ENCODE data around the gene LTBP1.
"Not testable (repeated sequence)": the region's sequence is repeated elsewhere in the genome, so short reads cannot be mapped to it uniquely, and the experiment has no call there.

The LTBP1 gene

GRCh38 chr2:33351781-33352180 lies 405.0 kb downstream of the LTBP1 start:
- peaks cover 4% of the 10 kb centered on the region for H3K9me3 ChIP-seq (ENCODE audit: low read length)
- no peaks in the 10 kb centered on the region for H3K4me1 ChIP-seq (ENCODE audit: insufficient read depth, low read length)
- no peaks in the 10 kb centered on the region for H3K36me3 ChIP-seq (ENCODE audit: insufficient read depth, low read length)
- H3K4me3 ChIP-seq (ENCODE audit: low read length): no peak overlapping the region
- H3K27me3 ChIP-seq (ENCODE audit: insufficient read depth, low read length): no peaks in the 10 kb centered on the region
- H2AFZ ChIP-seq (ENCODE audit: low read depth, low read length): no peak overlapping the region

GRCh38 chr2:33354981-33355380 lies 408.2 kb downstream of the LTBP1 start:
- Histone ChIP-seq H2AFZ (ENCODE audit: low read depth, low read length) (no peak overlapping the region), H3K27me3 (ENCODE audit: insufficient read depth, low read length) (no peaks in the 10 kb centered on the region), H3K4me1 (ENCODE audit: insufficient read depth, low read length) (no peaks in the 10 kb centered on the region), H3K4me3 (ENCODE audit: low read length) (no peak overlapping the region), H3K36me3 (ENCODE audit: insufficient read depth, low read length) (no peaks in the 10 kb centered on the region), H3K9me3 (ENCODE audit: low read length) (peaks cover 4% of the 10 kb centered on the region)

GRCh38 chr2:33358878-33359277 lies 412.1 kb downstream of the LTBP1 start:
- no peaks in the 10 kb centered on the region for H3K4me1 ChIP-seq (ENCODE audit: insufficient read depth, low read length)

GRCh38 chr2:33363325-33364298 lies 416.9 kb downstream of the LTBP1 start:
- Histone ChIP-seq H2AFZ (ENCODE audit: low read depth, low read length) (no peak overlapping the region), H3K4me1 (ENCODE audit: insufficient read depth, low read length) (peaks cover 4% of the 10 kb centered on the region), H3K36me3 (ENCODE audit: insufficient read depth, low read length) (peaks cover 4% of the 10 kb centered on the region), H3K9me3 (ENCODE audit: low read length) (no peaks in the 10 kb centered on the region), H3K4me3 (ENCODE audit: low read length) (no peak overlapping the region), H3K27me3 (ENCODE audit: insufficient read depth, low read length) (no peaks in the 10 kb centered on the region)

More at GRCh38 chr2:33358878-33359277, 412.1 kb downstream of the LTBP1 start:
- Histone ChIP-seq H3K27me3 (ENCODE audit: insufficient read depth, low read length) (no peaks in the 10 kb centered on the region), H3K36me3 (ENCODE audit: insufficient read depth, low read length) (no peaks in the 10 kb centered on the region), H3K4me3 (ENCODE audit: low read length) (no peak overlapping the region), H3K9me3 (ENCODE audit: low read length) (peaks cover 4% of the 10 kb centered on the region), H2AFZ (ENCODE audit: low read depth, low read length) (no peak overlapping the region)

GRCh38 chr2:33365264-33365970 lies 418.7 kb downstream of the LTBP1 start:
- H3K4me3 ChIP-seq (ENCODE audit: low read length): no peak overlapping the region
- H3K4me1 ChIP-seq (ENCODE audit: insufficient read depth, low read length): peaks cover 4% of the 10 kb centered on the region
- no peaks in the 10 kb centered on the region for H3K9me3 ChIP-seq (ENCODE audit: low read length)
- peaks cover 4% of the 10 kb centered on the region for H3K36me3 ChIP-seq (ENCODE audit: insufficient read depth, low read length)
- no peaks in the 10 kb centered on the region for H3K27me3 ChIP-seq (ENCODE audit: insufficient read depth, low read length)
- no peak overlapping the region for H2AFZ ChIP-seq (ENCODE audit: low read depth, low read length)

GRCh38 chr2:33366473-33366872 lies 419.7 kb downstream of the LTBP1 start:
- Histone ChIP-seq H3K36me3 (ENCODE audit: insufficient read depth, low read length) (peaks cover 4% of the 10 kb centered on the region), H2AFZ (ENCODE audit: low read depth, low read length) (no peak overlapping the region), H3K9me3 (ENCODE audit: low read length) (no peaks in the 10 kb centered on the region), H3K4me1 (ENCODE audit: insufficient read depth, low read length) (peaks cover 4% of the 10 kb centered on the region), H3K27me3 (ENCODE audit: insufficient read depth, low read length) (no peaks in the 10 kb centered on the region), H3K4me3 (ENCODE audit: low read length) (no peak overlapping the region)

- H3K27me3 ChIP-seq (ENCODE audit: insufficient read depth, low read length); H2AFZ ChIP-seq (ENCODE audit: low read depth, low read length); H3K9me3 ChIP-seq (ENCODE audit: low read length); H3K4me1 ChIP-seq (ENCODE audit: insufficient read depth, low read length); H3K36me3 ChIP-seq (ENCODE audit: insufficient read depth, low read length); H3K4me3 ChIP-seq (ENCODE audit: low read length): not testable (repeated sequence)
These were observed 421.8 kb downstream of the LTBP1 start for GRCh38 chr2:33368524-33368923.

GRCh38 chr2:33369191-33369590 lies 422.4 kb downstream of the LTBP1 start:
- peaks cover 4% of the 10 kb centered on the region for H3K36me3 ChIP-seq (ENCODE audit: insufficient read depth, low read length)
- no peak overlapping the region for H2AFZ ChIP-seq (ENCODE audit: low read depth, low read length)
- H3K9me3 ChIP-seq (ENCODE audit: low read length): no peaks in the 10 kb centered on the region
- H3K27me3 ChIP-seq (ENCODE audit: insufficient read depth, low read length): no peaks in the 10 kb centered on the region
- peaks cover 4% of the 10 kb centered on the region for H3K4me1 ChIP-seq (ENCODE audit: insufficient read depth, low read length)
- H3K4me3 ChIP-seq (ENCODE audit: low read length): no peak overlapping the region

- H3K9me3 ChIP-seq (ENCODE audit: low read length): no peaks in the 10 kb centered on the region
- H3K4me1 ChIP-seq (ENCODE audit: insufficient read depth, low read length): peaks cover 4% of the 10 kb centered on the region
- H2AFZ ChIP-seq (ENCODE audit: low read depth, low read length): no peak overlapping the region
- no peaks in the 10 kb centered on the region for H3K36me3 ChIP-seq (ENCODE audit: insufficient read depth, low read length)
- no peak overlapping the region for H3K4me3 ChIP-seq (ENCODE audit: low read length)
- H3K27me3 ChIP-seq (ENCODE audit: insufficient read depth, low read length): no peaks in the 10 kb centered on the region
These were observed 424.0 kb downstream of the LTBP1 start for GRCh38 chr2:33370636-33371265.

- Histone ChIP-seq H3K27me3 (ENCODE audit: insufficient read depth, low read length) (no peaks in the 10 kb centered on the region), H3K9me3 (ENCODE audit: low read length) (no peaks in the 10 kb centered on the region), H3K36me3 (ENCODE audit: insufficient read depth, low read length) (no peaks in the 10 kb centered on the region), H2AFZ (ENCODE audit: low read depth, low read length) (no peak overlapping the region), H3K4me1 (ENCODE audit: insufficient read depth, low read length) (peaks cover 1% of the 10 kb centered on the region), H3K4me3 (ENCODE audit: low read length) (no peak overlapping the region)
These were observed 424.7 kb downstream of the LTBP1 start for GRCh38 chr2:33371304-33372090.

- no peaks in the 10 kb centered on the region for H3K36me3 ChIP-seq (ENCODE audit: insufficient read depth, low read length)
- no peak overlapping the region for H3K4me3 ChIP-seq (ENCODE audit: low read length)
- no peaks in the 10 kb centered on the region for H3K27me3 ChIP-seq (ENCODE audit: insufficient read depth, low read length)
- H3K4me1 ChIP-seq (ENCODE audit: insufficient read depth, low read length): no peaks in the 10 kb centered on the region
- no peaks in the 10 kb centered on the region for H3K9me3 ChIP-seq (ENCODE audit: low read length)
- no peak overlapping the region for H2AFZ ChIP-seq (ENCODE audit: low read depth, low read length)
These were observed 426.3 kb downstream of the LTBP1 start for GRCh38 chr2:33372940-33373553.

- no peaks in the 10 kb centered on the region for H3K27me3 ChIP-seq (ENCODE audit: insufficient read depth, low read length)
- H2AFZ ChIP-seq (ENCODE audit: low read depth, low read length): no peak overlapping the region
- peaks cover 5% of the 10 kb centered on the region for H3K4me1 ChIP-seq (ENCODE audit: insufficient read depth, low read length)
- no peaks in the 10 kb centered on the region for H3K9me3 ChIP-seq (ENCODE audit: low read length)
- H3K4me3 ChIP-seq (ENCODE audit: low read length): no peak overlapping the region
- no peaks in the 10 kb centered on the region for H3K36me3 ChIP-seq (ENCODE audit: insufficient read depth, low read length)
These were observed 427.2 kb downstream of the LTBP1 start for GRCh38 chr2:33373986-33374385.
